Ovary (tissue), 3 donors: Measurements from ENCODE around the gene SMARCD1.

Source experiments
- CTCF ChIP-seq, 3 donors: fragments of 450-650 bp in 2 of 3; fragments of 200-600 bp in 1 of 3; IDR thresholded peaks; one replicate each; pipeline versions ENCODE4 v1.5.1 to v1.8.0; 2016 to 2022; ENCODE audit warnings: antibody characterized with exemption in 3 of 3, mild to moderate bottlenecking in 1 of 3
- POLR2A ChIP-seq: fragments of 450-650 bp; IDR thresholded peaks from one replicate; pipeline ENCODE4 v1.6.1; 2017; ENCODE audit warnings: antibody characterized with exemption, mild to moderate bottlenecking, moderate library complexity
- donor health status: DM: no; HTN: no; CAD: no.

- TF ChIP-seq CTCF (IDR thresholded peaks at IDR 0.05): no peak
- no peak for TF ChIP-seq POLR2A
Measured at GRCh38 chr12:50079771-50080170, 5.4 kb upstream of the SMARCD1 start.
